ENCODE measurements around the gene PLIN3.

GRCh38 chr19:4847190-4847973 lies 20.1 kb downstream of the PLIN3 start:
- TF ChIP-seq HNRNPH1 (optimal IDR thresholded peaks at IDR 0.05; ENCODE audit: low read depth, low read length) (no peak), ZNF586 (CRISPR knock-in tag; conservative IDR thresholded peaks at IDR 0.05) (no peak), HMGXB4 (CRISPR knock-in tag; IDR thresholded peaks at IDR 0.05) (no peak), CTCF (IDR thresholded peaks at IDR 0.05 in 2 of 3, conservative IDR thresholded peaks at IDR 0.05 in 1 of 3; ENCODE audit: insufficient read depth in 2 of 3, low read depth in 1 of 3, low read length in 3 of 3) (no peak), BACH1 (tag; IDR thresholded peaks at IDR 0.05) (no peak), ZNF717 (CRISPR knock-in tag; IDR thresholded peaks at IDR 0.05) (no peak), RBBP5 (IDR thresholded peaks at IDR 0.05; ENCODE audit: borderline replicate concordance, insufficient read depth, low read length, poor library complexity, severe bottlenecking) (no peak), RFX5 (IDR thresholded peaks at IDR 0.05; ENCODE audit: low read depth, low read length) (no peak), GABPB1 (CRISPR knock-in tag; IDR thresholded peaks at IDR 0.05) (no peak), TEAD2 (tag; IDR thresholded peaks at IDR 0.05) (no peak), ZKSCAN8 (CRISPR knock-in tag; IDR thresholded peaks at IDR 0.05) (no peak), MLLT1 (IDR thresholded peaks at IDR 0.05) (no peak), GABPA (tag; conservative IDR thresholded peaks at IDR 0.05; ENCODE audit: low read depth) (no peak), ZNF311 (CRISPR knock-in tag; IDR thresholded peaks at IDR 0.05) (no peak)

Measured in K562 (cell line).